ENCODE results near the gene IL13RA2. TPM values are rescaled to one million over a fixed set of nuclear protein-coding genes. Genes with fewer than 3 reads are reported as not detected.

Gene IL13RA2
- total and polyA plus RNA-seq, 2 of the 13 experiments (the other 11 are each of a cell fraction or from before 2014, with no cell fraction given), result not detected

- TF ChIP-seq ARID4A (CRISPR knock-in tag; IDR thresholded peaks at IDR 0.05; ENCODE audit: borderline replicate concordance) (no peak), BATF2 (CRISPR knock-in tag; IDR thresholded peaks at IDR 0.05) (no peak)
Observed at GRCh38 chrX:114962209-114962608, 55.2 kb downstream of the IL13RA2 start (continued).

GRCh38 chrX:114959729-114960128 is 57.7 kb downstream of the IL13RA2 start:
- no peak overlapping the region for H3K4me2 ChIP-seq (ENCODE audit: low read depth, low read length)
- H3K79me2 ChIP-seq (ENCODE audit: insufficient read depth, low read length), result no peaks in the 10 kb centered on the region
- intact Hi-C loops (cut with micrococcal nuclease; ENCODE audit: unreplicated experiment), result loop anchor here (10.0 kb wide), 1 partner anchor 345 kb away; no protein-coding TSS in a partner anchor
- no TSS peak for BruUV-seq (replicated peaks)
- no peaks in the 10 kb centered on the region for H3K9me3 ChIP-seq (ENCODE audit: low read length)
- ChIA-PET POLR2A (no interaction called here), CTCF (ENCODE audit: low intra/inter-chr PET ratio, low total read pairs) (no interaction called here)
- no peak overlapping the region for H3K27ac ChIP-seq (ENCODE audit: extremely low read length, insufficient read depth, low read length)
- TF ChIP-seq KDM4B (CRISPR knock-in tag; IDR thresholded peaks at IDR 0.05) (no peak), RAD51 (IDR thresholded peaks at IDR 0.05; ENCODE audit: borderline replicate concordance) (no peak), RORA (CRISPR knock-in tag; IDR thresholded peaks at IDR 0.05) (no peak), RARG (CRISPR knock-in tag; IDR thresholded peaks at IDR 0.05; ENCODE audit: low read depth) (no peak), ZNF446 (CRISPR knock-in tag; IDR thresholded peaks at IDR 0.05) (no peak), SRSF4 (IDR thresholded peaks at IDR 0.05; ENCODE audit: low read depth, low read length, poor library complexity, severe bottlenecking) (no peak), HINFP (CRISPR knock-in tag; IDR thresholded peaks at IDR 0.05; ENCODE audit: low read depth) (no peak), SP5 (CRISPR knock-in tag; IDR thresholded peaks at IDR 0.05; ENCODE audit: borderline replicate concordance, low read depth) (no peak), ATF7 (IDR thresholded peaks at IDR 0.05) (no peak), ATF7 (CRISPR knock-in tag; IDR thresholded peaks at IDR 0.05) (no peak), ZNF33B (CRISPR knock-in tag; IDR thresholded peaks at IDR 0.05) (no peak), ZNF333 (CRISPR knock-in tag; IDR thresholded peaks at IDR 0.05; ENCODE audit: borderline replicate concordance) (no peak), ZNF629 (CRISPR knock-in tag; conservative IDR thresholded peaks at IDR 0.05) (no peak), MAX (IDR thresholded peaks at IDR 0.05) (no peak), TBL1XR1 (IDR thresholded peaks at IDR 0.05; ENCODE audit: borderline replicate concordance, low read length, partially characterized antibody) (no peak), PCBP2 (optimal IDR thresholded peaks at IDR 0.05; ENCODE audit: low read depth, low read length, poor library complexity, severe bottlenecking) (no peak)
- H3K4me1 ChIP-seq (ENCODE audit: insufficient read depth, low read length), result no peaks in the 10 kb centered on the region
- FAIRE-seq (no peak), DNase-seq (ENCODE audit: low spot score) (no peak), ATAC-seq (no peak)
- no peak overlapping the region for H2AFZ ChIP-seq (ENCODE audit: low read length)
- H3K27me3 ChIP-seq (ENCODE audit: control insufficient read depth in 1 of 2, insufficient read depth in 2 of 2, low read length in 2 of 2), result no peaks in the 10 kb centered on the region
- in situ Hi-C loops (cut with HindIII; ENCODE audit: extremely low pct_ligation_motif_present, low pct_unique_long_range_greater_than_20kb), result no loop called here
- no peak overlapping the region for H3K4me3 ChIP-seq (replicated peaks in 1 of 3; ENCODE audit: insufficient read depth in 1 of 3, low read depth in 2 of 3, low read length in 3 of 3)
- H4K20me1 ChIP-seq (ENCODE audit: insufficient read depth, low read length), result no peaks in the 10 kb centered on the region
- H3K36me3 ChIP-seq (replicated peaks in 1 of 2; ENCODE audit: control insufficient read depth in 1 of 2, insufficient read depth in 2 of 2, low read length in 2 of 2), result no peaks in the 10 kb centered on the region
- no peak overlapping the region for H3K9ac ChIP-seq (ENCODE audit: insufficient read depth, low read depth, low read length)
